ENCODE measurements around the gene PTEN. TPM values are rescaled to one million over a fixed set of nuclear protein-coding genes. Genes with fewer than 3 reads are reported as not detected.

PTEN gene
- total RNA-seq, 2 donors from 2014 or later, result 99.3 to 101 TPM

DNA sequence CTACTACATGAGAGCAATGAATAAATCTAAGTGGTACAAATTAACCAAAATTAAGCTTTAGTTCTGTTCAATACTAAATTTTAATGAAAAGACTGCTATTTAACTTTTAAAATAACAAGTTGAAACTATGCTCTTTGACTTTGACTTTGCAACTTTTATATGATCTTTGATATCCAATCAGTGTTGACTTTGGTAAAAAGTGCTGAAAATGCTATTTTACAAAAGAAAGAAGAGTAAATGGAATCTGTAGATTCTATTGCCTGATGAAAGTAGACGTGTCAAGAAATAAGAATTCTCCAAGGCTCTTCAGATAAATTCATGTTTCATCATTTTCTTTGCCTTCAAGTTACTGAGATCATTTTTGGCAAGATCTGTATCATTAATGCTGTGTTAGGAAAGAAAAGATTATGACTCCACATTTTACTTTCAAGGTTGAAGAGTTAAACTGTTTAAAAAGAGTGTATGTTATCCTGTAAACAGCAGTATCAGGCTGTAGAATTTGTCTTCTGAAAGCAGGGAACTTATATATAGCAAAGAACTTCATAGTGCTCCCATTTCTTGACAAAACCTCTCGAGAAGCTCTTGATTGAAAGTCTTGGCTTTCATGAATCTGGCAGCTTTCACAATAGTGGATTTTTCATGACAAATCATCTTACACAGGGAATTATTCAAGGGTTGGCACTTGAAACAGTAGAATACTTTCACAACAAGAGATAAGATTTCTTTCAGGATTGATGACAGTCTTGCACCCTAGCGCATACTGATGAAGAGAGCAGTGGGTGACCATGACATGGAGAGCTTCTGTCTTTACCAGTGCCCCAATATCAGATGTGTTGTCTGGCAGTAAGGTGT lies 72.1 kb downstream of the PTEN start:
- ATAC-seq (no peak), DNase-seq (no peak)
- intact Hi-C loops (cut with DNase I, micrococcal nuclease), result no loop called here

DNA sequence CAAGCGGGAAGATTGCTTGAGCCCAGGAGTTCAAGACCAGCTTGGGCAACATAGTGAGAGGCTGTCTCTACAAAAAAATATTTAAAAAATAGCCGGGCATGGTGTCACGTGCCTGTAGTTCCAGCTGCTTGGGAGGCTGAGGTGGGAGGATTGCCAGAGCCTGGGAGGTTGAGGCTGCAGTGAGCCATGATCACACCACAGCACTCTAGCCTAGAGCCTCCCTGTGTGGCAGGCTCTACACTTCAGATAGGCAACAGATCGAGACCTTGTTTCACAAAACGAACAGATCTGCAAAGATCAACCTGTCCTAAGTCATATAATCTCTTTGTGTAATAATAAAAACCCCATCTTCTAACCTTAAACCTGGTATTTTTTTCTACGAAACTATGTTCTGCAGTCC lies 76.8 kb downstream of the PTEN start:
- ATAC-seq (no peak), DNase-seq (no peak)
- intact Hi-C loops (cut with DNase I, micrococcal nuclease), result no loop called here

DNA sequence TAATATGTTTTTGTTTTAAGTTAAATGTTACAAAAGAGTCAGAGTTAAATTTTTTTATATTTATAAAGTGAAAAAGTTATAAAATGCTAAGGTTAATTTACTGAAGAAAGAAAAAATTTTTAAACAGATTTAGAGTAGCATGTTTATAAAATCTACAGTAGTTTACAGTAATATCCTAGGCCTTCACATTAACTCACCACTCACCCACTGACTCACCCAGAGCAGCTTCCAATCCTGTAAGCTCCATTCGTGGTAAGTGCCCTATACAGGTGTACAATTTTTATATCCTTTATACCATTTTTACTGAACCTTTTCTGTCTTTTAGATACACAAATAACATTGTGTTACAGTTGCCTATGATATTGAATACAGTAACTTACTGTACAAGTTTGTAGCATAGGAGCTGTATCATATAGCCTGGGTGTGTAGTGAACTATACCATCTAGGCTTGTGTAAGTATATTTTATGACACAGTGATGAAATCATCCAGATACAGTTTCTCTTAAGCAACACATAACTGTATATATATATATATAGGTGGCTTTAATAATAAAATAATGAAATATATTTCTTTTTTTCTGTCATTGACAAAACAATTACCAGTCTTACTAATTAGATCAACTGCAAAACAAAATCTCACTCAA lies 79.6 kb downstream of the PTEN start:
- peak; percentile 64 for ATAC-seq
- intact Hi-C loops (cut with DNase I, micrococcal nuclease), result no loop called here

DNA sequence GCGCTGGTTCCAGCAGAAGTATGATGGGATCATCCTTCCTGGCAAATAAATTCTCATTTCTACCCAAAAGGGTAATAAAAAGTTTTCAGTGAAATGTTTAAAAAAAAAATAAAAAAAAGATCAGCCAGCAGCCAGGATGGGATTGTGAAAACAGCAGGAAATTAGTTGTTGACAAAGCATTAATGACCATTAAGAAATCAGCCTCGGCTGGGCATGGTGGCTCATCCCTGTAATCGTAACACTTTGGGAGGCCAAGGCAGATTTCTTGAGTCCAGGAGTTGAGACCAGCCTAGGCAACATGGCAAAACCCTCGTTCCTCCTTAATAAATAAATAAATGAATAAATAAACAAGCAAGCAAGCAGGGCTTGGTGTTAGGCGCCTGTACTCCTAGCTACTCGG lies 82.6 kb downstream of the PTEN start:
- no peak for DNase-seq
- intact Hi-C loops (cut with DNase I, micrococcal nuclease), result no loop called here
- no peak for ATAC-seq

More for the DNA sequence above, 79.6 kb downstream of the PTEN start:
- DNase-seq, result no peak

DNA sequence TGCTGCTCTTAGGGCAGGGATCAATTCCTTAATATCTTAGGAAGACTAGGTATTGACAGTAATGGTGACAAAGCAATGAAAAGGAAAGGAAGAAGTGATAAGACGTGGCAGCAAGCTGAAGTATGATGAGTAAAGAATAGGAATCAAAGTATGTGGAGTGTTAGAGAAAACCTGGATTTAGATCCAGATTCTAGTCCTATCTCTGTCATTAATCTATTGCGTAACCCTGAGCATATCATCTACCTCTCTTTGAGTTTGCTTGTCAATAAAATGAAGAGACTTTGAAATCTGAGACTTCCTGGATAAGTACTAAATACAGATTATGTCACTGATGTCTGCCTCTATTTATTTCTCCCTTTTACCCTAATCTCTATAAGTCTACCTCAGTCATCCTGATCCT lies 89.2 kb downstream of the PTEN start:
- peak; percentile 68 for ATAC-seq
- intact Hi-C loops (cut with DNase I, micrococcal nuclease), result no loop called here
- DNase-seq, result no peak

DNA sequence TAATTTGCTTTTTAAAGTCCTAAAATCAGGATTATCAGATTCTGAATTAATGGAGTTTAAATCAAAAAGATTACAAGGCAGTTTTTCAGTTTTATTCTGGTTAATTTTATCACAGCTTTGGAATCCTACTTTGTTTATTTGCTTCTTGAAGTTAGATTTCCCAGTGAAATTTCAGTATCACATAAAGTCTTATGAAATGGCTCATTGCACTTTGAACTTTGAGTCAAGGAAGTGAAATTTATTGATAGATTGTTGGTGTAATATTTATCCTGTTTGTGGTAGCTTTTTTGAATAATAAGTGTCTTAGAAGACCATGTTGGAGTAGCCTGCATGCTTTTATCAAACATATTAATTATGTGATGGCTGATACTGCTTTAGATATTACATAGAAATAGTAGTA lies 92.6 kb downstream of the PTEN start:
- DNase-seq, result no peak
- peak; percentile 49 for ATAC-seq
- intact Hi-C loops (cut with DNase I, micrococcal nuclease), result no loop called here

DNA sequence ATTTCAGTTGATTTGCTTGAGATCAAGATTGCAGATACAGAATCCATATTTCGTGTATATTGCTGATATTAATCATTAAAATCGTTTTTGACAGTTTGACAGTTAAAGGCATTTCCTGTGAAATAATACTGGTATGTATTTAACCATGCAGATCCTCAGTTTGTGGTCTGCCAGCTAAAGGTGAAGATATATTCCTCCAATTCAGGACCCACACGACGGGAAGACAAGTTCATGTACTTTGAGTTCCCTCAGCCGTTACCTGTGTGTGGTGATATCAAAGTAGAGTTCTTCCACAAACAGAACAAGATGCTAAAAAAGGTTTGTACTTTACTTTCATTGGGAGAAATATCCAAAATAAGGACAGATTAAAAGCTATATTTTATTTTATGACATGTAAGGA lies 94.3 kb downstream of the PTEN start:
- DNase-seq (no peak), ATAC-seq (no peak)
- intact Hi-C loops (cut with DNase I, micrococcal nuclease), result no loop called here

DNA sequence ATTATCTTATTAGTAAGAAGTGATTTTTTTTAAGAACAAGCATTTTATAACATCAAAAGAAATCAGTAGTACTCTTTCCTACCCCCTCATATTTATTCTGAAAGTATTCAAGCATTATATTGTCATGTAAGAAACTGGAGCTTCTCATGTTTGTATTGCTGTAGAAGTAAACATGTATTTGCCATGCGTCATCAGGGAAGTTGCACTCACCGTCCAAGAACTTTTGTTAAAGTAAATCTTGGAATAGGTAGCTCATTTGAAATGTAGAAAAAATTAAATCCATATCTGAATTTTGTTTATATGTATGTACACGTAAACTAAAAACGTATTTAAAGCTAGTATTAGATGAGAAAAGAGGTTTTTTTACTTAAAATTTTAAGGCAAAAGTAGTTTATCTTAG lies 96.8 kb downstream of the PTEN start:
- intact Hi-C loops (cut with DNase I, micrococcal nuclease), result no loop called here
- ATAC-seq, result no peak
- DNase-seq, result no peak

DNA sequence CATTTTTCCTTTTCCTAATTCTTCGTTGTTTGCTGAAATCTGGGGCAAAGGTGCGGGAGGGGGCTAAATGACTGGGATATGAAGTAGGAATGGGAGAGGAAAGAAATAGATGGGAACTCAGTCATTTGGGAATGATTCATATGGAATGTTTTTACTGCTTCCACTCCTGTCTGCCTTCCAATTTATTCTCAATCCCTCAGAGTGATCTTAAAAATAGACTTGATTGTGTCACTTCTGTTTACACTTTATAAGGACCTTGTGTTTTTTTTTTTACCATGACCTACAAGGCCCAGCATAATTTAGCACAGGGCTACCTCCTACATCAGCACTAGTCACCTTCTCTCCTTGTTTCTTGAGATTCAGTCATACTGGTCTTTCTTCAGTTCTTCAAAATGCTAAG lies 97.9 kb downstream of the PTEN start:
- DNase-seq (no peak), ATAC-seq (peak; percentile 34)
- intact Hi-C loops (cut with DNase I, micrococcal nuclease), result no loop called here

DNA sequence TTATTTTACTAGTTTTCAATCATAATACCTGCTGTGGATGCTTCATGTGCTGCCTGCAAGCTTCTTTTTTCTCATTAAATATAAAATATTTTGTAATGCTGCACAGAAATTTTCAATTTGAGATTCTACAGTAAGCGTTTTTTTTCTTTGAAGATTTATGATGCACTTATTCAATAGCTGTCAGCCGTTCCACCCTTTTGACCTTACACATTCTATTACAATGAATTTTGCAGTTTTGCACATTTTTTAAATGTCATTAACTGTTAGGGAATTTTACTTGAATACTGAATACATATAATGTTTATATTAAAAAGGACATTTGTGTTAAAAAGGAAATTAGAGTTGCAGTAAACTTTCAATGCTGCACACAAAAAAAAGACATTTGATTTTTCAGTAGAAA lies 103.0 kb downstream of the PTEN start:
- intact Hi-C loops (cut with DNase I, micrococcal nuclease), result no loop called here
- no peak for ATAC-seq
- no peak for DNase-seq

DNA sequence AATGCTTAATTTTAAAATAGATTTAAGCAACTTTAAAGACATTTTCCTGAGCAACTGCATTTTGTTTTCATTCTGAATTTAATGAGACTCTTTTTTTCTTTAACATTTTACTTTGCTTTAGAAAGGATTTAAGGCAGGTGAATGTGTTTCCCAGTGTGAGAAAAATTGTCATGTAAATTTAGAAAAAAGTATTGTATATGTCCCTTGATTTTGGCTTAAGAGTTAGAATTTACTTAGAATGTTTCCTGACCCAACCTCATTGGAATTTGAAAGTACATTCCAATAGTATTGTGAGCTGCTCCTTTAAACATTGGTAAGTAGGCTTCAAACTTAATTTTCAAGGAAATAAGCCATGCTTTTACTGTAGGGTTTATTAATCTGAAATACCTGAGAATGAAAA lies 110.2 kb downstream of the PTEN start:
- intact Hi-C loops (cut with DNase I, micrococcal nuclease), result no loop called here
- ATAC-seq (no peak), DNase-seq (no peak)

DNA sequence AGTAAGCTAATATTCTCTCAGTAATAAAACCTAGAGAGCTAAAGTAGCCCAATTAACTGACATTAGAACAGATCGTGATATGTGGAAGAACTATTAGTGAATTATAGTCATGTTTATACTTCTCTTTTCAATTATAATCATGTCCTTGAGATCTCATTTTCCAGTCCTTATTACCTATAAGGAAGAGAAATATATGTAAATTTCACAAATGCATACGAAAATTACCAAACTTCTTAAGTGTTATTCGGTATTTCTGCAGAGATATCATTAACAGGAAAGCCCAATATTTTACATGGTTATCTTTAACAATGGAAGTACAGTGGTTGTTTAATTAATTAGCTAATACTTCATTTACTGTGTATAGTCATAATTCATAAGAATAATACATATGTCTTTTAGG lies 110.7 kb downstream of the PTEN start:
- DNase-seq, result no peak

DNA sequence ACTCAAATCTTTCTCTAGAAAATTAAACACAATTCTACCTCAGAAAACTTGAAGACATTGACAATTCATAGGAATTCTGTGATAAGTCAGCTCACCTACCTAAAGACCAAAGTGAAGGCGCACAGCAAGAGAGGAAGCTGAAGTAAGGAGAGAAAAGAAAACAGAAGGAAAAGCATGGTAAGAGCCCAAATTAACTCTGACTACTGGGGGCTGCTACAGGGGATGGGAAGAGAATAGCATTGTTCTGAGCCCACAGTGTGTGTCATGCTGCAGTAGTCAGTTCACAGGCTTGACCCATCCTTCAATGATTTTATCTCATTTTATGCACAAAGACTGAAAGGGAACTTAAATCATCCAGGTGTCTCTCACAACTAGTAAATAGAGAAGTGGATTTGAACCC lies 111.3 kb downstream of the PTEN start:
- intact Hi-C loops (cut with DNase I, micrococcal nuclease), result no loop called here
- ATAC-seq, result no peak
- no peak for DNase-seq

More for the DNA sequence above, 110.7 kb downstream of the PTEN start:
- no peak for ATAC-seq
- intact Hi-C loops (cut with DNase I, micrococcal nuclease), result no loop called here

DNA sequence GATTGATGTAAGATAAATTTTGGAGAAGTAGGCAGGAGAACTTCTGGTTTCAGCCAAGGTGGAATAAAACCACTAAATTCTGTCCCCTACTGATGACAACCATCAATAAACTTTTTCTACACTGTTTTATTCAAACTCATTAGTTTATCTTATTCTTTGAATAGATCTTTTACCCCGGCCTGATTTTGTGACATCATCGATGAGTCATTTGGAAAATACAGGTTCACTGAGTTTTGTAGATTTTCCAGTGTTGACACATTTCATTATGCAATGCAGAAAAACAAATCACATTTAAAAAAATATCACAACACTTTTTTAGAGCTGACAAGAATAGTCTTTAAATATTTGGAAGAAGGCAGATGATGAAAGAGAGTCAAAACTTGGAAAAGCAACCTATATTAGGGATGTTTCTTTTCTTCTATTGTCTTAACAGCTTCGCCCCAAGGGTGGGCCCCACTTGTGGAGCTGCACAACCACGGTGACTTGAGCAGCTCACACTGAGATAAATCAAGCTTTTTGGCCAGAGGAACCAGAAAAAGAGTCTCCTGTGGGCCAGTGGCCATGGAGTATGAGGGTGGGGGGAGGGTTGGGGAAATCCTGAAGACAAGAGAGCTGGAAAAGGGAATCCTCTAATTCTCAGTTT lies 112.8 kb downstream of the PTEN start:
- intact Hi-C loops (cut with DNase I, micrococcal nuclease), result no loop called here

DNA sequence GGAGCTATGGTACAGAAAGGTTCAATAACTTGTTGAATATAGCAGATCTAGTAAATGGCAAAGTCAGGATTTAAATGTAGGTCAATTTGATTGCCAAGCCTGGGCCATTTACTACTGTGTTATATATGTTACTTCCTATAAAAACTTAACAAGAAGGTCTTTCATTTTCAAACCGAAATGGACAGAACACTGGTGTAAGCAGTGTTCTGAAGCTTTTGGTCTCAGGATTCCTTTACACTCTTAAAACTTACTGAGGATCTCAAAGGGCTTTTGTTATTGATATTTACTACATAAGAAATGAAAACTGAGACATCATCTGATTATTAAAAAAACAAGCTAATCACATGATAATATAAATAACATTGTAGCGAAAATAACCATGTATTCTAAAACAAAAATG lies 114.7 kb downstream of the PTEN start:
- DNase-seq (no peak), ATAC-seq (no peak)
- intact Hi-C loops (cut with DNase I, micrococcal nuclease), result no loop called here

More for the DNA sequence above, 112.8 kb downstream of the PTEN start:
- ATAC-seq (no peak), DNase-seq (no peak)

DNA sequence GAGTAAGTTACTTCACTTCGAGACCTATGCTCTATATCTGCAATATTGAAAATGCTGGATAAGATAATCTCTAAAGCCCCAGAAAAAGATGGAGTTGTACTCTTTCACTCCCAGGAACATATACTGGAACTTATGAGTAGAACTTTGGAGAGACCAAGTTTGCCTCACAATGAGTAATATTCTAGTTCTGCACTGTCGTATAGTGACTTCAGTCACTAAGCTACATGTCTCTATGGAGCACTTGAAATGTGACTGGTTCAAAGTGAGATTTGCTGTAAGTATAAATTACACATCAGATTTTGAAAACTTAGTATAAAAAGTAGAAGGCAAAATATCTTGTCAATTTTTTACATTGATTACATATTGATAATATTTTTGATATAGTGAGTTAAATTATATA lies 116.4 kb downstream of the PTEN start:
- intact Hi-C loops (cut with DNase I, micrococcal nuclease), result no loop called here
- ATAC-seq (no peak), DNase-seq (no peak)

DNA sequence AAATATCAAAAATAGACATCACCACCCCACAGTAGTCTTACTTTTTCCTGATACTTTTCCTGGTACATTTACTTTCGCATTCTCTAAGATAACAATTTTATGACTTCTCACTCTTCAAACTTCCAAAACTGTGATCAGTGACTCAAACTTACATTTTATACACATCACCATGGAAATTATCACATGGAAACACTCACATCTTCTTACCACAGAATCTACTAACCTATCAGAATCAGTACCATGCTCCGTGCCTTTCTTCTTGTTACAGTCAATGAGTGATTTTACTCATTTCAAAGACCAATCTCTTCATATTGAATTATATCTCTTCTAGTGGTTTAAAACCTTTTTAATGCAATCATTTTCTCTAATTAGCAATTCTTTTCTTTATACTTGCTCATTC lies 120.3 kb downstream of the PTEN start:
- ATAC-seq (no peak), DNase-seq (no peak)
- intact Hi-C loops (cut with DNase I, micrococcal nuclease), result no loop called here

DNA sequence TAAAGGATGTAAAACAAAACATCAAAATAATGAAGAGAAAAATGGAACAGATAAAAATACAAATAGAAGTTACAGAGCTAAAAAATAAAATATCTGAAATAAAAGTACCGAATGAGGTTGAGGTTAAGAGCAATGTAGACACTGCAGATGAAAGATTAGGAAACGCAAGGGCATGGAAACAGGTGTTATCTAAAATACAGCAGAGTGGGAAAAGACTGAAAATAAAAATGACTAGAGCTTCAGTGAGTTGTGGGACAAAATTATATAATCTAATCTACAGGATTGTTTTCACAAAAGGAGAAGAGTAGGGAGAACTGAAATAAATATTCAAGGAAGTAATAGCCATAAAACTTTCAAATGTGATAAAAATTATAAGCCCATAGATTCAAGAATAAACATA lies 123.8 kb downstream of the PTEN start:
- ATAC-seq (no peak), DNase-seq (no peak)
- intact Hi-C loops (cut with DNase I, micrococcal nuclease), result no loop called here

DNA sequence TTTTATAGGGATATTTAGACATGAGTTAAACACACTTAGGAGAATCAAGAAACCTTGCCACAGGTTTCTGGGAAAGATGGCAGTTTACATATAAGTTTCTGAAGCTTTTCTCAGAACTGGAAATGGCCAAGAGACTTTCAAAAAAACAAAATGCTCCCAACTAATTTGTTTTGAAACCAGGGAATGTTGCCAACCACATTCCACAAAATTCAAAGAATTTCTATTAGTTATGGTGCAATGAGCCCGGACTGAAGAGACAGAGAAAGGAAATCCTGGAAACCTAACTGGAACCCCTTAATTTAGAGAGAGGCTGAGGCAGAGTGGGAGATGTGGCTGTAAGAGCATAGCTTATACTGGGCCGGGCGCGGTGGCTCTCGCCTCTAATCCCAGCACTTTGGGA lies 128.5 kb downstream of the PTEN start:
- no peak for DNase-seq
- ATAC-seq, result no peak
- intact Hi-C loops (cut with DNase I, micrococcal nuclease), result no loop called here

DNA sequence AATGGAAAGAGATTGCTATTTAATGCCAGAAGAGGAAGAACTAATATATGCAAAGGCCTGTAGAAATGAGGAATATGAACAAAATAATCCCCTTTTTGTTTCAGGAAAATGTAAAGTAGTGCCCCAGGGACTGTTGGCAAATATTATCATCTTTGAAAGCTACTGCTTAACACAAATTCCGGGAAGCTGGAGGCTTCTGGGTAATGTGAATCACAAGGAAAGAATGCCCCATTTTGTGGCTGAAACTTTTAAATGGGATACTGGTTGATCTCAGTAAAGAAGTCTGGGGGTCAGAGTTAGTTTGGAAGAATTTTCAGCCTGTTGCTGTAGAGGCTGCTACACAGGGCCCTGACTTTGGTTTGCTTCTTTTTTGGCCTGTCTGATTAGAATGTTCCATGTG lies 141.0 kb downstream of the PTEN start:
- ATAC-seq, result no peak
- DNase-seq, result no peak
- intact Hi-C loops (cut with DNase I, micrococcal nuclease), result no loop called here
